Measurements from ENCODE around the gene MAP2K6.

GRCh38 chr17:69560987-69561441 is 146.5 kb downstream of the MAP2K6 start:
- TF ChIP-seq EZH2 (IDR thresholded peaks at IDR 0.05; ENCODE audit: insufficient read depth, low read length) (no peak), CTCF (IDR thresholded peaks at IDR 0.05; ENCODE audit: insufficient read depth, low read depth, low read length) (no peak)

Measured in astrocyte (in vitro differentiated cells and primary cell).